Measurements from ENCODE around the gene UBL4B.

UBL4B gene

DNA sequence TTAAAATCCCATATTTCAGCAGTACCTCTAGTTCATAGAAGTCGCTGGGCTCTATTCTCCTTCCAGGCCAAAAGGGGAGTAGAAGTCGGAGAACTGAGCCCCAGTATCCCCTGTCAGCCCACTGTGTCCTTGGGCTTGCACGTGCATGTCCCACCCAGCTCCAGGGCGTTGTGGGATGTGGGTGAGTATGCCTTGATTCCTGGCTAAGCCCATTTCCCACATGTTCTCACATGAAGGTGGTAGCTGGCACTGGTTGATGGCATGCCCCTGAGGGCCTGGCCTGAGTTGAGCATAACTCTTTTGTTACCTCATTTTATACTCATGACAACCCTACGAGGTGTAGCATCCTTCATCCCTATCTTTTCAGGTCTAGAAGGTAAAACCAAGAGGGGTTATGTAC is 46.0 kb downstream of the UBL4B start:
- DNase-seq (ENCODE audit: low read depth), result no peak

- no peak for DNase-seq (ENCODE audit: low read depth)
These were observed 46.9 kb downstream of the UBL4B start for GRCh38 chr1:110159168-110159567.

- no peak for DNase-seq (ENCODE audit: low read depth)
These were observed 48.4 kb downstream of the UBL4B start for GRCh38 chr1:110160538-110161100.

- DNase-seq (ENCODE audit: low read depth), result no peak
These were observed 48.9 kb downstream of the UBL4B start for GRCh38 chr1:110161165-110161564.

DNA sequence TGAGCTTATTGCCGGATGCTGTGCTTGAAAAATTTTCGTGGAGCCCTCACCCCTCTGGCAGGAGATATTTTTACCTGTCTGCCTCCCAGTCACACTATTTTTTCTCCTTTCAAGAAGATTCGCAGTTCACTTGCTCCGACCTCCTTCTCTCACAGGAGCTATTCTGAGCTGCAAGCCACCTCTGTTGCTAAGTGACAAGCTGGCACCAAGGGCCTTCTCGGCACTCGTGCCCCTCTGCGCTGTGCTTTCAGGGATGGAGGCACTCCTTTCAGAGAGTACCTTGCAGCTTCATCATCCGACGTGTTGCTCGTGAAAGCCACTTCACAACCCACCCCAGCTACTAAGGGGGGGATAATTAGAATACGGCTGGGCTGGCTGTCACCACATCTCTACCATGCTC is 49.6 kb downstream of the UBL4B start:
- DNase-seq (ENCODE audit: low read depth), result no peak

Measured in stimulated activated CD8-positive, alpha-beta memory T cell treated with anti-CD3 and anti-CD28 coated beads, Interleukin-12 subunit alpha, Interleukin-12 subunit beta, amount 100 ng/mL, for 1 hour (primary cell).